ENCODE measurements around the gene WDR33.

GRCh38 chr2:127656569-127657231 is 154.3 kb downstream of the WDR33 start:
- TF ChIP-seq POLR2A (IDR thresholded peaks at IDR 0.05; ENCODE audit: low read depth, low read length) (no peak), MXI1 (IDR thresholded peaks at IDR 0.05; ENCODE audit: low read depth, low read length) (no peak)
